ENCODE measurements around the gene BORCS8. TPM values are rescaled to one million over a fixed set of nuclear protein-coding genes. Genes with fewer than 3 reads are reported as not detected.
"Not testable (repeated sequence)": the region's sequence is repeated elsewhere in the genome, so short reads cannot be mapped to it uniquely, and the experiment has no call there.

The BORCS8 gene
- total RNA-seq, 1 donor from 2014 or later, result 33.5 TPM

GRCh38 chr19:19179548-19180441, 12.2 kb downstream of the BORCS8 start:
- peaks cover 12% of the 10 kb centered on the region for H4K20me1 ChIP-seq (ENCODE audit: insufficient read depth, low read length)
- Mint-ChIP-seq H3K9me3 (ENCODE audit: unreplicated experiment) (no peaks in the 10 kb centered on the region), H3K27me3 (ENCODE audit: low read depth, unreplicated experiment) (no peaks in the 10 kb centered on the region), H3K4me1 (ENCODE audit: low read depth, unreplicated experiment) (no peaks in the 10 kb centered on the region), H3K27ac (ENCODE audit: unreplicated experiment) (no peak overlapping the region), H3K4me3 (ENCODE audit: unreplicated experiment) (no peak overlapping the region), H3K36me3 (ENCODE audit: low read depth, unreplicated experiment) (peaks cover 15% of the 10 kb centered on the region)
- H2AFZ ChIP-seq (ENCODE audit: low read depth, low read length), result no peak overlapping the region
- no peak overlapping the region for H3K4me2 ChIP-seq (ENCODE audit: low read length)
- no peak for TF ChIP-seq EZH2 (IDR thresholded peaks at IDR 0.05; ENCODE audit: insufficient read depth, low read length)
- no peak overlapping the region for H3K27ac ChIP-seq (ENCODE audit: low read depth, low read length)
- no peak overlapping the region for H3K4me3 ChIP-seq (ENCODE audit: insufficient read depth, low read depth, low read length)
- DNase-seq (ENCODE audit: low read depth), result peak; percentile 8
- no peaks in the 10 kb centered on the region for H3K27me3 ChIP-seq (ENCODE audit: insufficient read depth, low read length)
- no peak for FAIRE-seq
- peaks cover 4% of the 10 kb centered on the region for H3K36me3 ChIP-seq (ENCODE audit: insufficient read depth, low read length)
- peaks cover 4% of the 10 kb centered on the region for H3K9me3 ChIP-seq (ENCODE audit: insufficient read depth, low read depth, low read length)
- H3K4me1 ChIP-seq (ENCODE audit: insufficient read depth, low read length), result no peaks in the 10 kb centered on the region
- no peak overlapping the region for H3K9ac ChIP-seq (ENCODE audit: low read length)
- no peaks in the 10 kb centered on the region for H3K79me2 ChIP-seq (ENCODE audit: insufficient read depth, low read length)

DNA sequence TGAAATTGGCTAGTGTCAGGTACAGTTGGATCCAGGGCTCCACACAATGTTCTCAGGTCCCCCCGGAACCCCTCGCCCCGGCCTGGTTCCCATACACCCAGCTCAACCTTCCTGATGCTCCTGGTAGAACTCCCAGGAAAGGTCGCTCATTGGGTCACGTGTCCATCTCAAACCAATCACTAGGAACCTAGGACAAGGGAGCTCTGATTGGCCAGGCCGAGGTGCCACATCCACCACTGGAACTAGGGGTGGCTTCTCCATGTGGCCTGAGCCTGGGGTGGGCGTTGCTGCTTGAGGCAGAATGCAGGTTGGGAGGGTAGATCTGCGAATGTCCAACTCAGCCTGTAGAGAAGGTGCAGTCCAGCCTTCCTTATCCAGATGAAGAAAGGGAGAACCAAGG, 15.0 kb downstream of the BORCS8 start:
- no peak overlapping the region for H3K27ac Mint-ChIP-seq (ENCODE audit: unreplicated experiment)
- no peaks in the 10 kb centered on the region for H3K4me1 Mint-ChIP-seq (ENCODE audit: low read depth, unreplicated experiment)
- H3K36me3 Mint-ChIP-seq (ENCODE audit: low read depth, unreplicated experiment), result peaks cover 12% of the 10 kb centered on the region
- H3K4me2 ChIP-seq (ENCODE audit: low read length), result no peak overlapping the region
- H3K27me3 Mint-ChIP-seq (ENCODE audit: low read depth, unreplicated experiment), result no peaks in the 10 kb centered on the region
- H4K20me1 ChIP-seq (ENCODE audit: insufficient read depth, low read length), result peaks cover 12% of the 10 kb centered on the region
- H3K9me3 Mint-ChIP-seq (ENCODE audit: unreplicated experiment), result no peaks in the 10 kb centered on the region
- no peaks in the 10 kb centered on the region for H3K27me3 ChIP-seq (ENCODE audit: insufficient read depth, low read length)
- H2AFZ ChIP-seq (ENCODE audit: low read depth, low read length), result no peak overlapping the region
- TF ChIP-seq EZH2 (IDR thresholded peaks at IDR 0.05; ENCODE audit: insufficient read depth, low read length) (no peak), CTCF (IDR thresholded peaks at IDR 0.05; ENCODE audit: insufficient read depth, low read depth, low read length) (no peak)
- H3K9me3 ChIP-seq (ENCODE audit: insufficient read depth, low read depth, low read length), result peaks cover 4% of the 10 kb centered on the region
- H3K79me2 ChIP-seq (ENCODE audit: insufficient read depth, low read length), result no peaks in the 10 kb centered on the region
- peaks cover 4% of the 10 kb centered on the region for H3K36me3 ChIP-seq (ENCODE audit: insufficient read depth, low read length)
- H3K9ac ChIP-seq (ENCODE audit: low read length), result no peak overlapping the region
- DNase-seq (ENCODE audit: low read depth), result no peak
- H3K4me1 ChIP-seq (ENCODE audit: insufficient read depth, low read length), result no peaks in the 10 kb centered on the region
- H3K4me3 ChIP-seq (ENCODE audit: insufficient read depth, low read depth, low read length), result no peak overlapping the region
- no peak overlapping the region for H3K27ac ChIP-seq (ENCODE audit: low read depth, low read length)
- no peak for FAIRE-seq
- H3K4me3 Mint-ChIP-seq (ENCODE audit: unreplicated experiment), result no peak overlapping the region

DNA sequence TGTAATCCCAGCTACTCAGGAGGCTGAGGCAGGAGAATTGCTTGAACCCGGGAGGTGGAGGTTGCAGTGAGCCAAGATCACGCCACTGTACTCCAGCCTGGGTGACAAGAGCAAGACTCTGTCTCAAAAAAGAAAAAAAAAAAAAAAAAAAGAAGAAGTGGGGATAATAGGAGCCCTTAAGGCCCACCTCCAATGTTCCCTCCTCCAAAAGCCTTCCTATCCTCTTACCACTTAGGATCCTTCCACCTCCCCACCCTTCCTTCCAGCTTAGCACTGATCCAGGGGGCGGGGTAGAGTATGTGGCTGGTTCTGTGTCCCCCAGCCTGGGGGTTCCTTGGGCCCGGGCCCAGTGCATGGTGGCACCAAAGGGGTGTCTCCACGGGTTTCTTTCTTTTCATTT, 18.7 kb downstream of the BORCS8 start:
- not testable (repeated sequence) for H3K27ac Mint-ChIP-seq (ENCODE audit: unreplicated experiment); H3K79me2 ChIP-seq (ENCODE audit: insufficient read depth, low read length); H3K36me3 ChIP-seq (ENCODE audit: insufficient read depth, low read length); H2AFZ ChIP-seq (ENCODE audit: low read depth, low read length); H3K4me3 ChIP-seq (ENCODE audit: insufficient read depth, low read depth, low read length); H3K27me3 ChIP-seq (ENCODE audit: insufficient read depth, low read length); DNase-seq (ENCODE audit: low read depth); H3K9me3 Mint-ChIP-seq (ENCODE audit: unreplicated experiment); H3K27ac ChIP-seq (ENCODE audit: low read depth, low read length); H3K36me3 Mint-ChIP-seq (ENCODE audit: low read depth, unreplicated experiment); H3K4me3 Mint-ChIP-seq (ENCODE audit: unreplicated experiment); H3K4me1 ChIP-seq (ENCODE audit: insufficient read depth, low read length); H3K9ac ChIP-seq (ENCODE audit: low read length); H3K4me2 ChIP-seq (ENCODE audit: low read length); H3K4me1 Mint-ChIP-seq (ENCODE audit: low read depth, unreplicated experiment); H3K9me3 ChIP-seq (ENCODE audit: insufficient read depth, low read depth, low read length); FAIRE-seq
- H4K20me1 ChIP-seq (ENCODE audit: insufficient read depth, low read length), result peaks cover 25% of the 10 kb centered on the region
- peaks cover 20% of the 10 kb centered on the region for H3K27me3 Mint-ChIP-seq (ENCODE audit: low read depth, unreplicated experiment)

Measured in astrocyte (in vitro differentiated cells and primary cell).